HCT116 (cell line): ENCODE results near the gene GATB. TPM values are rescaled to one million over a fixed set of nuclear protein-coding genes. Genes with fewer than 3 reads are reported as not detected.

Experiments
- ATAC-seq: fragments of 200-7000 bp; cut with Tn5 transposase; 2 replicates; pipeline ENCODE4 v1.9.1; 2020; ENCODE audit warnings: mild to moderate bottlenecking, moderate library complexity
- BruUV-seq: library from RNA; stranded (reverse); fragments of 400-500 nt; replicated peaks from 2 replicates; lab custom pipeline; 2021; lab: Mats Ljungman, UMichigan
- CTCF ChIA-PET: fragments of 300-600 bp; sonication (Branson Sonifier 250); formaldehyde crosslinking; loops from one replicate; lab custom pipeline; 2021; ENCODE audit warnings: antibody characterized with exemption; lab: Charles Lee
- POLR2A ChIA-PET: fragments of 300-600, 350-600 bp; sonication (Branson Sonifier 250); formaldehyde crosslinking; loops from one replicate; lab custom pipeline; 2021; ENCODE audit warnings: antibody characterized with exemption; lab: Charles Lee
- RAD21 ChIA-PET, 2 experiments: fragments of 300-600 bp; sonication (Branson Sonifier 250); formaldehyde crosslinking; loops; one replicate each; lab custom pipeline; 2023; ENCODE audit warnings: low total read pairs in 2 of 2; ENCODE audit not compliant: uncharacterized antibody in 2 of 2, unreplicated experiment in 2 of 2, low non-redundant PET in 1 of 2; lab: Charles Lee
- DNase-seq: peaks from one replicate; pipeline ENCODE4 v3.0.0-alpha.2; 2010; ENCODE audit warnings: low read depth, low spot score
- H2AFZ ChIP-seq: fragments of 200-600 bp; shearing (Covaris generic), sonication (generic); 2 replicates; pipeline ENCODE4 v1.6.1; 2017; ENCODE audit warnings: low read depth, mixed run types, mixed read lengths, antibody characterized with exemption, low read length; ENCODE audit not compliant: poor library complexity, severe bottlenecking
- H3K27ac ChIP-seq: 2 replicates; pipeline ENCODE4 v1.5.1; 2012; ENCODE audit warnings: low read depth, low read length
- H3K27me3 ChIP-seq: fragments of 200-600 bp; sonication (generic); 2 replicates; pipeline ENCODE4 v1.6.1; 2016; ENCODE audit warnings: mixed run types, low read length, mixed read lengths; ENCODE audit not compliant: insufficient read depth
- H3K36me3 ChIP-seq, 2 experiments: fragments of 200-500 bp in 1 of 2; fragments of 200-600 bp in 1 of 2; sonication (Bioruptor generic) in 1 of 2; sonication (generic) in 1 of 2; 2 replicates each; pipeline versions ENCODE4 v1.5.1 to v1.6.1; 2014 to 2016; ENCODE audit warnings: low read length in 2 of 2, inconsistent platforms in 1 of 2, mixed read lengths in 1 of 2, mixed run types in 1 of 2; ENCODE audit not compliant: insufficient read depth in 2 of 2, control insufficient read depth in 1 of 2
- H3K4me1 ChIP-seq, 2 experiments: fragments of 200-600 bp in 1 of 2; sonication (generic) in 1 of 2; 2 replicates each; pipeline versions ENCODE4 v1.5.1 to v1.6.1; 2012 to 2017; ENCODE audit warnings: low read length in 2 of 2, inconsistent platforms in 1 of 2, mild to moderate bottlenecking in 1 of 2, mixed read lengths in 1 of 2, mixed run types in 1 of 2, moderate library complexity in 1 of 2; ENCODE audit not compliant: insufficient read depth in 2 of 2, control insufficient read depth in 1 of 2
- H3K4me2 ChIP-seq: fragments of 200-600 bp; sonication (generic); 2 replicates; pipeline ENCODE4 v1.6.1; 2017; ENCODE audit warnings: mixed run types, low read length, mixed read lengths
- H3K4me3 ChIP-seq, 2 experiments: fragments of 200-600 bp in 1 of 2; sonication (generic) in 1 of 2; replicated peaks in 1 of 2; 2 replicates each; pipeline ENCODE4 v1.5.1; 2011 to 2016; ENCODE audit warnings: low read length in 2 of 2, control low read depth in 1 of 2, low read depth in 1 of 2, mild to moderate bottlenecking in 1 of 2, mixed read lengths in 1 of 2, mixed run types in 1 of 2
- H3K79me2 ChIP-seq: fragments of 200-600 bp; sonication (generic); 2 replicates; pipeline ENCODE4 v1.6.1; 2017; ENCODE audit warnings: mild to moderate bottlenecking, mixed run types, low read length, moderate library complexity, mixed read lengths; ENCODE audit not compliant: insufficient read depth
- H3K9ac ChIP-seq: fragments of 200-600 bp; sonication (generic); 2 replicates; pipeline ENCODE4 v1.6.1; 2016; ENCODE audit warnings: low read length, mixed read lengths
- H3K9me2 ChIP-seq: fragments of 200-600 bp; sonication (generic), shearing (Covaris generic); 2 replicates; pipeline ENCODE4 v1.6.1; 2017; ENCODE audit warnings: mixed run types, mild to moderate bottlenecking, moderate library complexity; ENCODE audit not compliant: insufficient read depth
- H3K9me3 ChIP-seq, 2 experiments: fragments of 200-500 bp in 1 of 2; fragments of 200-600 bp in 1 of 2; sonication (Bioruptor generic) in 1 of 2; sonication (generic) in 1 of 2; 2 replicates each; pipeline ENCODE4 v1.6.1; 2014 to 2017; ENCODE audit warnings: low read length in 2 of 2, mixed read lengths in 2 of 2, inconsistent platforms in 1 of 2, low read depth in 1 of 2, mild to moderate bottlenecking in 1 of 2, mixed run types in 1 of 2, moderate library complexity in 1 of 2; ENCODE audit not compliant: control insufficient read depth in 1 of 2, insufficient read depth in 1 of 2
- H4K20me1 ChIP-seq: fragments of 200-600 bp; sonication (generic), shearing (Covaris generic); 2 replicates; pipeline ENCODE4 v1.6.1; 2017; ENCODE audit warnings: mixed run types, mild to moderate bottlenecking, moderate library complexity; ENCODE audit not compliant: insufficient read depth
- CBX3 ChIP-seq: IDR thresholded peaks from 2 replicates; pipeline ENCODE4 v1.6.1; 2012; ENCODE audit warnings: low read depth
- CTCF ChIP-seq, 3 experiments: fragments of 200-600 bp in 1 of 3; sonication (generic) in 1 of 3; IDR thresholded peaks in 2 of 3; conservative IDR thresholded peaks in 1 of 3; 2 replicates each; pipeline ENCODE4 v1.5.1; 2012 to 2017; ENCODE audit warnings: low read depth in 2 of 3, low read length in 2 of 3, antibody characterized with exemption in 1 of 3, borderline replicate concordance in 1 of 3, control low read depth in 1 of 3, mild to moderate bottlenecking in 1 of 3, mixed read lengths in 1 of 3, mixed run types in 1 of 3, moderate library complexity in 1 of 3; ENCODE audit not compliant: insufficient read depth in 1 of 3
- ELF1 ChIP-seq: IDR thresholded peaks from 2 replicates; pipeline ENCODE4 v1.6.1; 2012; ENCODE audit warnings: low read depth, borderline replicate concordance
- EZH2 ChIP-seq: fragments of 200-600 bp; sonication (generic); IDR thresholded peaks from 2 replicates; pipeline ENCODE4 v1.6.1; 2017; ENCODE audit warnings: antibody characterized with exemption, mixed run types
- EZH2phosphoT487 ChIP-seq: fragments of 200-600 bp; IDR thresholded peaks from 2 replicates; pipeline ENCODE4 v1.6.1; 2018; ENCODE audit warnings: antibody characterized with exemption, borderline replicate concordance
- FOSL1 ChIP-seq: IDR thresholded peaks from 2 replicates; pipeline ENCODE4 v1.6.1; 2012; ENCODE audit warnings: low read depth
- POLR2AphosphoS5 ChIP-seq: IDR thresholded peaks from 2 replicates; pipeline ENCODE4 v1.6.1; 2011; ENCODE audit warnings: mild to moderate bottlenecking, low read depth, low read length, moderate library complexity
- RAD21 ChIP-seq: IDR thresholded peaks from 2 replicates; pipeline ENCODE4 v1.6.1; 2012; ENCODE audit warnings: low read depth, mild to moderate bottlenecking
- SIN3A ChIP-seq: IDR thresholded peaks from 2 replicates; pipeline ENCODE4 v1.6.1; 2012; ENCODE audit warnings: low read depth
- SRF ChIP-seq: IDR thresholded peaks from 2 replicates; pipeline ENCODE4 v1.6.1; 2012; ENCODE audit warnings: low read depth
- TCF7L2 ChIP-seq: IDR thresholded peaks from 2 replicates; pipeline ENCODE4 v1.7.0; 2011; ENCODE audit warnings: borderline replicate concordance, inconsistent platforms; ENCODE audit not compliant: insufficient read depth, insufficient read length; ENCODE audit errors: extremely low read depth
- ZBTB33 ChIP-seq: IDR thresholded peaks from 2 replicates; pipeline ENCODE4 v1.6.1; 2011; ENCODE audit warnings: mild to moderate bottlenecking, low read length, moderate library complexity; ENCODE audit not compliant: insufficient replicate concordance; ENCODE audit errors: extremely low read depth
- ZNF274 ChIP-seq: fragments of 200-500 bp; sonication (Bioruptor generic); IDR thresholded peaks from 2 replicates; pipeline ENCODE4 v1.6.1; 2014; ENCODE audit warnings: mild to moderate bottlenecking, low read depth, low read length, inconsistent platforms
- intact Hi-C: fragments of 100-400 bp; cut with micrococcal nuclease; formaldehyde crosslinking; loops from 2 replicates; pipeline ENCODE4 v1.10.0; 2022
- total RNA-seq: library from RNA; stranded (reverse); gene quantifications from one replicate; pipeline ENCODE4 v1.2.1, GENCODE V29; 2021; ENCODE audit not compliant: unreplicated experiment
- TF ChIP-seq, protein P1 (sequence below): IDR thresholded peaks from 2 replicates; pipeline ENCODE4 v1.6.1; 2012

The GATB gene
- total RNA-seq, 1 experiment from 2014 or later = 29.3 TPM

GRCh38 chr4:151728006-151728405 is 32.8 kb downstream of the GATB start:
- ChIA-PET RAD21 (no interaction called here), POLR2A (no interaction called here), CTCF (no interaction called here)
- Histone ChIP-seq H3K9ac (no peak overlapping the region), H3K79me2 (no peaks in the 10 kb centered on the region), H3K27ac (no peak overlapping the region), H3K36me3 (no peaks in the 10 kb centered on the region), H3K27me3 (no peaks in the 10 kb centered on the region), H3K4me2 (no peak overlapping the region), H2AFZ (no peak overlapping the region), H3K4me3 (no peak overlapping the region), H4K20me1 (no peaks in the 10 kb centered on the region), H3K4me1 (peaks cover 6 to 13% of the 10 kb centered on the region in 2 experiments; a peak in 3 of 4 replicates), H3K9me3 (no peaks in the 10 kb centered on the region), H3K9me2 (no peaks in the 10 kb centered on the region; the same call in none of the 2 replicates)
- intact Hi-C loops = no loop called here
- ATAC-seq (no peak), DNase-seq (no peak)
- no TSS peak for BruUV-seq
- TF ChIP-seq SRF = no peak
- TF ChIP-seq CBX3 = no peak
- TF ChIP-seq TCF7L2 = no peak
- no peak for TF ChIP-seq ZBTB33
- TF ChIP-seq EZH2 = no peak
- no peak for TF ChIP-seq ZNF274
- no peak for TF ChIP-seq SIN3A
- no peak for TF ChIP-seq CTCF (IDR thresholded peaks at IDR 0.05 in 2 of 3, conservative IDR thresholded peaks at IDR 0.05 in 1 of 3; ENCODE audit: borderline replicate concordance in 1 of 3, insufficient read depth in 1 of 3, low read depth in 2 of 3, low read length in 2 of 3)
- no peak for TF ChIP-seq EZH2phosphoT487
- TF ChIP-seq, protein P1, sequence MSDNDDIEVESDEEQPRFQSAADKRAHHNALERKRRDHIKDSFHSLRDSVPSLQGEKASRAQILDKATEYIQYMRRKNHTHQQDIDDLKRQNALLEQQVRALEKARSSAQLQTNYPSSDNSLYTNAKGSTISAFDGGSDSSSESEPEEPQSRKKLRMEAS = no peak
- no peak for TF ChIP-seq POLR2AphosphoS5
- no peak for TF ChIP-seq FOSL1
- no peak for TF ChIP-seq ELF1
- no peak for TF ChIP-seq RAD21
